Inflammatory macrophage (primary cell): ENCODE results near the gene PSKH1.
"Not testable (repeated sequence)": the region's sequence is repeated elsewhere in the genome, so short reads cannot be mapped to it uniquely, and the experiment has no call there.

Experiments used
- DNase-seq, 2 donors: peaks; one replicate each; pipeline ENCODE4 v3.0.0-alpha.2; 2020 to 2022

The PSKH1 gene

GRCh38 chr16:67927131-67927941 is 34.3 kb downstream of the PSKH1 start:
- DNase-seq: no peak

- no peak for DNase-seq
Observed at GRCh38 chr16:67928147-67928546, 35.1 kb downstream of the PSKH1 start.

GRCh38 chr16:67928561-67929364 is 35.7 kb downstream of the PSKH1 start:
- peak; percentile 40 to 51 for DNase-seq

DNA sequence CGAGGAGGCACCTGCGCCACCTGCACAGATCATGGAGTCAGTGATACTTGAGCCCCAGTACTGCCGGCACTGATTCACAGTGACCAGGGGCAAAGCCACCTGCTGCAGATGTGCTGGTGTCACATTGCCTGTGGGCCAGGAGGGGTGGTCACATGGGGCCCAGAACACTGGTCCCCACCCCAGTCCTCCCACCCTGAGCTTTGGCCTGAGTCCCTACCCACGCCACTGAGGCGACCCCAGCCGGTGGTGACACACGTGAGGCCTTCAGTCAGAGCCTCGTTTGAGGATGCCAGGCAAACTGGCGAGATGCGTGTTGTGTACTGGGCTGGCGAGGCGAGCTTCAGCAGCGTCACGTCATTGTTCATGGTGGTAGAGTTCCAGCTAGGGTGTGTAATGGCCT is 37.1 kb downstream of the PSKH1 start:
- DNase-seq: no peak

DNA sequence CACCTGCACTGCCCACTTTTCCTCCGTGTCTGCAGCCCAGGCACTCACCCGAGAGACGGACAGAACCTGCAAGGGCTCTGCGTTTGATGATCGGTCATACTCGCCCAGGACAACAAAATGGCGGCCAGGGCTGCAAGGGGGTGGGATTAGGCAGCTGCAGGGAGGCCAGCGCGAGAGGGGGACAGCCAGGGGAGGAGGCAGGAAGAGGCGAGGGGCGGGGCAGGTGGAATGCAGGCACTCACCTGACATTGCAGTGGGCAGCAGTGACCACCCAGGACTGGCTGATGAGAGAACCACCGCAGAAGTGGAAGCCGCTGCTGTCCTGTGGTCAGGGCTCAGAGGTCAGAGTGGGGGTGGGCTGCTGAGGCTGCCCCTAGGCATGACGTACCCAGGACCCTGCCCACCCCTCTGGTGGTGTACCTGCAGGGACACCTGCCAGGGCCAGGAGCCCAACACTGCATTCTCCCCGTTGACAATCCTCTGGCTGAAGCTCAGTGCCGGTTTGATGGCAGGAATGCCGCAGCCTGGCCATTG is 37.7 kb downstream of the PSKH1 start:
- DNase-seq: no peak

GRCh38 chr16:67931712-67932461 is 38.8 kb downstream of the PSKH1 start, which contains the start of gene CTRL:
Gene CTRL (minus strand): TSS chr16:67931862. CDS start chr16:67931852, 10 bp downstream.
- DNase-seq: no peak

GRCh38 chr16:67932462-67932840 is 39.4 kb downstream of the PSKH1 start:
- no peak for DNase-seq

- no peak for DNase-seq
Observed at GRCh38 chr16:67933805-67934204, 40.8 kb downstream of the PSKH1 start.

GRCh38 chr16:67934306-67935100 is 41.4 kb downstream of the PSKH1 start:
- DNase-seq: no peak

DNA sequence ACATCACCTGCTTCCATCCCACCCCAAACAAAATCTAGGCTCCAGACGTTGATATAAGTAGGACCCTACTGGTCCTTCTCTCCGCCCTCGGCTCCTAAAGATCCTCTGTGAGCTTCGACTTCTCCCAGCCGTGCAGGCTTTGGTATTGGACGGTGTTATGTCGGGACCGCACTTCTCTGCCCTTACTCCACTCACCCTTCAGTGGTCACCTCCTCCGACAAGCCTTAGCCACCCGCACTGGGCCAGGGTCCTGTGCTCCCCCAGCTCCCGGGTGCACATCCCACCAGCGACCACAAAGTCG is 42.0 kb downstream of the PSKH1 start:
- no peak for DNase-seq

DNA sequence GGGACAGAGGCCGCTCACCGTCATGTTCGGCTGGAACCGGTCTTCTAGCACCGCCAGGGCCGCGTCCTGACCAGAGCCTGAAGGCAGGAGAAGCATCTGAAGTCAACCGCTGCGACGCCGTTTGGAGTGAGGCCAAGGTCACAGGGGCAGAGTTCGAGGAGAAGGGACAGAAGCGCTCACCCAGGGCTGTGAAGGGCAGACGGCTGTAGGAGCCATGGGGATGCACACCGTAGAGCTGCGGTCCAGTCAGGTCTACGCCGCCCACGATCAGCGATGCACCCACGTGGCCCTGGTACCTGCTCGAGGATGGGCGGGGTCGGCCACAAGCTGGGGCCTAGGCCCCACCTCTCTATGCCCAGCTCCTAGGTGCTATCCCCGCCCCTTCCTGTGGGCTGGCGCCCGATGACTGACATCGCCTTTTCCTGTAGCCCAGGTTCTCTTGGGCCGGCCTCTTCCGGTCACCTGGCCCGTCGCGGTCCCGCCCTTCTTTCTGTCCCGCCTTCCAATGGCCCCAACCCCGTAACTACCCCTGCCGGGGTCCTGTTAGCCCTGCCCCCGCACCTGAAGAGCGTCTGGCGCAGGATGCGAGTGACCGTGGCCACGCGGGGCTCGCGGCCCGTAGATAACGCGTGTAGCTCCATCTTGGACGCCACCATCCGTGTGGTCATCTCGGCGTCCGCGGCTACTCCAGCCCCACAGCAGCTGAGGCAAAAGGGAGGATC is 42.5 kb downstream of the PSKH1 start:
- peak; percentile 86 to 92 for DNase-seq

- no peak for DNase-seq
Observed at GRCh38 chr16:67936124-67936879, 43.2 kb downstream of the PSKH1 start, which contains the start of gene PSMB10. Gene PSMB10 (minus strand): TSS chr16:67936850. CDS start chr16:67936749, 101 bp downstream.

- DNase-seq: peak; percentile 92
Observed at GRCh38 chr16:67936880-67937605, 44.0 kb downstream of the PSKH1 start.

DNA sequence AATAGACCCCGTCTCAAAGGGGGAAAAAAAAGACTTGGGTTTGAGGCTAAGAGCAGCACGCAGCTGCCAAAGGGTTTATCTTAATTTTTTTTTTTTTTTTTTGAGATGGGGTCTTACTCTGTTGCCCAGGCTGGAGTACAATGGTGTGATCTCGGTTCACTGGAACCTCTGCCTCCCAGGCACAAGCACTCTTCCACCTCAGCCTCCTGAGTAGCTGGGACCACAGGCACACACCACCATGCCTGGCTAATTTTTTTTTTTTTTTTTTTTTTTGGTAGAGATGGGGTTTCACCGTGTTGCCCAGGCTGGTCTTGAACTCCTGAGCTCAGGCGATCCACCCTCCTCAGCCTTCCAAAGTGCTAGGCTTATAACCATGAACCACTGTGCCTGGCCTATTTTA is 44.7 kb downstream of the PSKH1 start:
- DNase-seq: not testable (repeated sequence)

GRCh38 chr16:67939507-67940445 is 46.7 kb downstream of the PSKH1 start:
- DNase-seq: peak; percentile 26 to 56

GRCh38 chr16:67940446-67941089 is 47.5 kb downstream of the PSKH1 start:
- DNase-seq: no peak

DNA sequence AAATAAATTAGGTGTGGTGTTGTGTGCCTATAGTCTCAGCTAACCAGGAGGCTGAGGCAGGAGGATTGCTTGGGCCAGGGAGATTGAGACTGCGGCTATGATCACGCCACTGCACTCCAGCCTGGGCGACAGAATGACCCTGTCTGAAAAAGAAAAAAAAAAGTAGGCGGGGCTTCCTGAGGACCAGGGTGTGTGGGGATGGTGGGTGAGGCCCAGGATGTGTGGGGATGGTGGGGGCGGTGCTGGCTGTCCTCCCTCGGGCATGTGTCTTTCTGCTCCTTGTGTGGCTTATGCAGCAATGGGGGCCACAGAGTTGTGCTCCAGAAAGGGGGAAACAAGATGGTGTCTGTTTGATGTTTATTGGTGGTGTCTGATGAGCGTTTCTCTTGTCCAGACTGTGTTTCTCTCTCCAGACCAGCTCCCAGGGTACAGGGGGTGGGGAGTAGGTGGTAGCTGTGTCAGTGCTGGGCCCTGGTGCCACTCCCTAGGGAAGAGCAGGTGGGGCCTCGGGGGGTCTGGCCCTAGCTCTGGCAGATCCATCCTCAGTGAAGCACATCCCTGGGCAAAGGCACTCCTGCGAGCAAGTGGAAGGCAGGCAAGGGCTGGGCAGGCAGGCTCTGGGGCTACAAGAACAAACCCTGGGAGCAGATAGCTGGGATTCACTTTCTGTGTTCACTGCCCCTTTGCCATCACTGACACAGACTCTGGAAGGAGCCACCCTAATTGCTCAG is 48.6 kb downstream of the PSKH1 start:
- DNase-seq: no peak

GRCh38 chr16:67942200-67942509 is 49.1 kb downstream of the PSKH1 start:
- peak; percentile 17 to 40 for DNase-seq
